ENCODE results near the gene C12orf42. TPM values are rescaled to one million over a fixed set of nuclear protein-coding genes. Genes with fewer than 3 reads are reported as not detected.
"Not testable (repeated sequence)": the region's sequence is repeated elsewhere in the genome, so short reads cannot be mapped to it uniquely, and the experiment has no call there.

Gene C12orf42
- total and polyA plus RNA-seq, 2 donors from 2014 or later: 0.94 TPM; not detected in 1

GRCh38 chr12:103442822-103443221 lies 52.9 kb downstream of the C12orf42 start:
- FAIRE-seq (no peak), DNase-seq (no peak)
- no peaks in the 10 kb centered on the region for H3K9me3 ChIP-seq (ENCODE audit: control insufficient read depth in 2 of 3, insufficient read depth in 1 of 3, low read length in 3 of 3)
- H3K4me1 ChIP-seq (ENCODE audit: control insufficient read depth in 2 of 3, insufficient read depth in 2 of 3, low read depth in 1 of 3, low read length in 3 of 3): no peaks in the 10 kb centered on the region
- no peak overlapping the region for H3K9ac ChIP-seq (ENCODE audit: low read length in 3 of 3)
- no peak overlapping the region for H3K27ac ChIP-seq (ENCODE audit: low read depth in 2 of 2, low read length in 2 of 2)
- intact Hi-C loops (cut with DNase I): no loop called here
- TF ChIP-seq CTCF (IDR thresholded peaks at IDR 0.05; ENCODE audit: borderline replicate concordance, extremely low read depth, insufficient read depth): no peak
- no peaks in the 10 kb centered on the region for H3K27me3 ChIP-seq (ENCODE audit: control insufficient read depth, insufficient read depth, low read length)
- H3K36me3 ChIP-seq (ENCODE audit: control insufficient read depth in 2 of 3, insufficient read depth in 3 of 3, low read length in 3 of 3): no peaks in the 10 kb centered on the region
- H3K4me3 ChIP-seq (ENCODE audit: low read length in 3 of 3): no peak overlapping the region

- no peaks in the 10 kb centered on the region for H3K36me3 ChIP-seq (ENCODE audit: control insufficient read depth in 2 of 3, insufficient read depth in 3 of 3, low read length in 3 of 3)
- H3K9ac ChIP-seq (ENCODE audit: low read length in 3 of 3): no peak overlapping the region
- no peaks in the 10 kb centered on the region for H3K27me3 ChIP-seq (ENCODE audit: control insufficient read depth, insufficient read depth, low read length)
- no peak for DNase-seq
- no peak overlapping the region for H3K4me3 ChIP-seq (ENCODE audit: low read length in 3 of 3)
- no peak overlapping the region for H3K27ac ChIP-seq (ENCODE audit: low read depth in 2 of 2, low read length in 2 of 2)
- no peak for FAIRE-seq
- intact Hi-C loops (cut with DNase I): no loop called here
- no peaks in the 10 kb centered on the region for H3K4me1 ChIP-seq (ENCODE audit: control insufficient read depth in 2 of 3, insufficient read depth in 2 of 3, low read depth in 1 of 3, low read length in 3 of 3)
- H3K9me3 ChIP-seq (ENCODE audit: control insufficient read depth in 2 of 3, insufficient read depth in 1 of 3, low read length in 3 of 3): no peaks in the 10 kb centered on the region
- no peak for TF ChIP-seq CTCF (IDR thresholded peaks at IDR 0.05; ENCODE audit: borderline replicate concordance, extremely low read depth, insufficient read depth)
Measured at GRCh38 chr12:103442182-103442555, 53.6 kb downstream of the C12orf42 start.

GRCh38 chr12:103441437-103442181 lies 54.2 kb downstream of the C12orf42 start:
- H3K4me1 ChIP-seq (ENCODE audit: control insufficient read depth in 2 of 3, insufficient read depth in 2 of 3, low read depth in 1 of 3, low read length in 3 of 3): no peaks in the 10 kb centered on the region
- no peak for FAIRE-seq

GRCh38 chr12:103434165-103435105 lies 61.3 kb downstream of the C12orf42 start:
- FAIRE-seq; intact Hi-C loops (cut with DNase I); H3K27ac ChIP-seq (ENCODE audit: low read depth in 2 of 2, low read length in 2 of 2); H3K4me1 ChIP-seq (ENCODE audit: control insufficient read depth in 2 of 3, insufficient read depth in 2 of 3, low read depth in 1 of 3, low read length in 3 of 3); H3K4me3 ChIP-seq (ENCODE audit: low read length in 3 of 3); DNase-seq; H3K9me3 ChIP-seq (ENCODE audit: control insufficient read depth in 2 of 3, insufficient read depth in 1 of 3, low read length in 3 of 3); H3K36me3 ChIP-seq (ENCODE audit: control insufficient read depth in 2 of 3, insufficient read depth in 3 of 3, low read length in 3 of 3); H3K9ac ChIP-seq (ENCODE audit: low read length in 3 of 3); H3K27me3 ChIP-seq (ENCODE audit: control insufficient read depth, insufficient read depth, low read length): not testable (repeated sequence)

More at GRCh38 chr12:103441437-103442181, 54.2 kb downstream of the C12orf42 start:
- no peaks in the 10 kb centered on the region for H3K9me3 ChIP-seq (ENCODE audit: control insufficient read depth in 2 of 3, insufficient read depth in 1 of 3, low read length in 3 of 3)
- DNase-seq: no peak
- H3K27me3 ChIP-seq (ENCODE audit: control insufficient read depth, insufficient read depth, low read length): no peaks in the 10 kb centered on the region
- H3K4me3 ChIP-seq (ENCODE audit: low read length in 3 of 3): no peak overlapping the region
- TF ChIP-seq CTCF (IDR thresholded peaks at IDR 0.05; ENCODE audit: borderline replicate concordance, extremely low read depth, insufficient read depth): no peak
- no peaks in the 10 kb centered on the region for H3K36me3 ChIP-seq (ENCODE audit: control insufficient read depth in 2 of 3, insufficient read depth in 3 of 3, low read length in 3 of 3)
- no peak overlapping the region for H3K27ac ChIP-seq (ENCODE audit: low read depth in 2 of 2, low read length in 2 of 2)
- intact Hi-C loops (cut with DNase I): no loop called here
- no peak overlapping the region for H3K9ac ChIP-seq (ENCODE audit: low read length in 3 of 3)

All from kidney (tissue), 14 donors.